Amniotic epithelial cell (primary cell): Measurements from ENCODE around the gene NLGN1.
A peak's percentile ranks its signal among the peaks of the same experiment; 100 is the strongest.

Source experiments
- DNase-seq: peaks from one replicate; pipeline ENCODE4 v3.0.0-alpha.2; 2010; ENCODE audit warnings: low read depth

Gene NLGN1

DNA sequence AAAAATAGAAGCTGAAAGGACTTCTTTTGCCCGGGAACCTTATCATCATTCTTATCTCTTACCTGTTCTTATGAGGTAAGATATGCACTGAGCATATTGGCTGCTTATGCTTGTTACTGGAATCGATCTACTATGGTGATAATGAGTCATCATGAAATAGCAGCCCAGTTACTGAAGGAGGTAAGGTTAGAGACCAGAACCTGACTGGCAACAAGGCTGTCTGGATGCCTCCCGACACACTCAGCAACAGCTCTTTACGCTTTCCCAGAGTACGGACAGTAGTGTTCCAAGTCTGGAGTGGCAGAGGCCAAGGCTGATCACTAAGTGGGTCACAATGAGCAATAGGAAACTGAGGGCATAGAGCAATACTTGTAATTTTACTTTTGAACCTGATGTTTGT lies 314.1 kb downstream of the NLGN1 start:
- no peak for DNase-seq

DNA sequence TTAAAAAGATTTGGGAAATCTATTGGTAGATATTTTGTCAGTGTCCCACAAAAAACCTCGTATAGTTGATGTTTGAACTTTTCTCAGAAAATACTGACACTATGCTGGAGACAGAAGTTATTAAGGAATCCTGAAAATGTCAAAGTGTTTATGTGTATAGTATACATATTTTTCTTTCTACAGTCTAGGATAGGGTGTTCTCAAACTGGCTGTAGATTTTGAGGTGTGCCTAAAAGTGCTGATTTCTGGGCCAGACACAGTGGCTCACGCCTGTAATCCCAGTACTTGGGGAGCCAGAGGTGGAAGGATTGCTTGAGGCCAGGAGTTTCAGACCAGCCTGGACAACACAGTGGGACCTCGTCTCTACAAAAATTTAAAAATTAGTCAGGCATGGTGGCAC lies 322.0 kb downstream of the NLGN1 start:
- DNase-seq = no peak

DNA sequence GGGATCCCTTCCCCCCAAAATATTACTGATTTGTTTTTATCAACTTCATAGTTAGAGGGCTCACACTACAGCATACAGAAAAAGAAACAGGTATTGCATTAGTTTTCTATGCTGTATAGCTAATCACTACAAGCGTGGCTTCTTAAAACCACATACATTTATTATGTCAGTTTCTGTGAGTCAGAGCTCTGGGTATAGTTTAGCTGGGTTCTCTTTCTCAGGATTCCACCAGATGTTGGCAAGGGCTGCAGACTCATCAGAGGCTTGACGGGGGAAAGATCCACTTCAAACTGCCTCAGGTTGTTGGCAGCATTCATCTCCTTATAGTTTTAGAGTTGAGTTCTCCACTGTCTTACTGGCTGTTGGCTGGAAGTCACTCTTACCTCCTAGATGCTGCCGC lies 328.0 kb downstream of the NLGN1 start:
- DNase-seq = peak; percentile 84

DNA sequence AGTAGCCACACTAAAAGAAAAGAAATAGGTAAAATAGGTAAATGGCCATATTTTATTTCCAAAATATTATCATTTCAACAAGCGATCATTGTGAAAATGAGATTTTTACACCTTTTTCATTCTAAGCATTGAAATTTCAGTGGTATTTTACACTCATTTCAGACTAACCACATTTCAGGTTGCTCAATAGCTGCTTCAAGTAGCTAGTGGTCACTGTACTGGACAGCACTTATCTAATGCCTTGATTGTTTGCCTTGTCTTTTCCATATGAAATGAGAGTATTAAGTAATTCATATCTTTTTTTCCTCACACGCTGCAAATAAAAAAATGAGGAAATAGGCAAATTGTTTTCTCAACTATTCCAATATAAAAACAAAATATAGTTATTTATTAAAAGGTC lies 332.8 kb downstream of the NLGN1 start:
- DNase-seq = peak; percentile 77

DNA sequence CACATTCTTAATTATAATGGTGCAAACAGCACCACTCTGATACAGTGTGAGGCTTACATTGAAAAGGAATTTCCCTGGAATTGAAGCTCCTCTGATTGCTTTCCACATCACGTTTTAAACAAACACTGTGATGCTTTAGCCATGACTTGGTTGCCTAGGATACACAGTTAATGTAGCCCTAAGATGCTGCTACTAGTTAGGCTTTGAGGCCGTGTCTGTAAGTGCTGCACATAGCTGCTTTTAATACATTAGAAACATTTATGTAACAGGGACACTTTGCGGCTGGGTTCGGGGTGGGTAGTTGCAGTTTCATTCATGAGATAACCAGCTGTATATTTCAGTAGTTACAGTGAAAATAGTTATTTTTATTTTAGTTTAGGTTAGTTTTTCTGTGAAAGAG lies 334.7 kb downstream of the NLGN1 start:
- DNase-seq = no peak

DNA sequence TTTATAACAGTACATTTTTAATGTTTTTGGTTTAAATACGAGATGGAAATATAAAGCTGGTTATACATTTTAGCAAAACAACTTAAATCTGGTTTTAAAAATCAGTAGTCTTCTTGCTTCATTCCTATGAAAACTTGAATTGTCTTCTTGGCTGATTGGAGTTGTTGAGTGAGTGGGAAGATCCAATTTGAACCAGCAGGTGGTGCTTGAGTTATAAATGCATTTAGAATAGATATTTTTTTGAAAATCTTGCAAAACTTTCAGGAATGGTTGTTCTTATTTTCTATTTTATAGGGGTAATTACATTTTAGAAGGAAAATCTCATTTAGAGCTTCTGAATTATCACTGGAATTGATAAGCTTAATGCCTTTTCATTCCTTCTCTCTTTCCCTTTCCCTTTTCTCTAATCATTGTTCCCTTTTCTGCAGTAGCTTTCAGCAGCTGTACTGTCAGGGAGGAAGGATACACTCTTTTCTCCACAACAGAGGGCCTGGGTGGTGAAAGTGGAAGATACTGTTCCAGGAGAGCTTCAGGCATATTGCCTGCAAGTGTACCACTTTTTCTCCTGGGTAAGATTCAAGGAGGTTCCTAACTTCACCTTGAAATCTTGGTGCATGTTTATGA lies 335.6 kb downstream of the NLGN1 start:
- DNase-seq = peak; percentile 44

DNA sequence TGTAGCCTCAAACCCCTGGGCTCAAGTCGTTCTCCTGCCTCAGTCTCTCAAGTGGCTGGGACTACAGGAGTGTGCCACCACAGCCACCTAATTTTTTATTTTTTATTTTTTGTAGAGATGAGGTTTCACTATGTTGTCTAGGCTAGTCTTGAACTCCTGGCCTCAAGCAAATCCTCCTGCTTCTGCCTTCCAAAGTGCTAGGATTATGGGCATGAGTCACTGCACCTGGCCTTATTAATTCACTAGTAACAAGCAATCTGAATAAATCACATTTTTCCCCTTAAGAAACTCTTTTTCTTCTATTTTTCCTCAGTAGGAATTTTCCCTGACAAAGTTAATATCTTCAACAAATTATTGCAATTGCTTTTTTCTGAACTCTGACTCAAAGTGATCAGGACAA lies 336.9 kb downstream of the NLGN1 start:
- DNase-seq = no peak

DNA sequence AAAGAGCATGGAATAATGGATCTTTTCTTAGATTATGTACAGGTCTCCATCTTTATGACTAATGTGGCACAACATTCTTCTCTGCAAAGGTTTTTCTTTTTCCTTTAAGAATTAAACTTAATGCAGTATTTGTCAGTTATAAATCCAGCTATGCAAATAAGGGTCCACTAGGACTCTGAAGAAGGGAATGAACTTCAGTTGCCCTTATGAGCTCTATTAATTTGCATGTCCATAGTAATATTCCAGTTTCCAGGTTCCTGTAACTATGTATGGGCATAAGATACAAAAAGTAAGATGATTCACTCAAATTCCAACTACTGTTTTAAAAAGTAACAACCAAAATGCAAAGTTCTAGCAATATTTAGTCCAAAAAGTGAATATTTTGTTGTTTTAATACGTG lies 337.4 kb downstream of the NLGN1 start:
- DNase-seq = no peak

DNA sequence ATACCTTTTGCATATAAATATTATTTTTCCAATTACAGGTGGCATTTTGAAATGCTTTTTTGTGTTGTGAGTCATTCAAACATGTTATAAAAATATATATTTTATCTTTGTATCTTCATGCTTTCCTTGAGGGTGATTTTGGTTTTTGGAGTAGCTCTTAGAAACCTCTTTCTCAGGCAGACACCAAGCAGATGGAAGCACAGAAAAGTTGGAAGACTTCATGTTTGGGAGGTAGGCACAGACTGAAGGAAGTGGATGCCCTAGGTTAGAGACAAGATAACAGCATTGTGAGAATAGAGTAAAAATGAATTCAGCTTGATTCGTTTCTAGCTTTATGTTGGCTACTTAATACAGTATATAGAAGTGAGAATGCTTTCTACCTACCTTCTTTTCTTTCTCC lies 338.3 kb downstream of the NLGN1 start:
- no peak for DNase-seq

DNA sequence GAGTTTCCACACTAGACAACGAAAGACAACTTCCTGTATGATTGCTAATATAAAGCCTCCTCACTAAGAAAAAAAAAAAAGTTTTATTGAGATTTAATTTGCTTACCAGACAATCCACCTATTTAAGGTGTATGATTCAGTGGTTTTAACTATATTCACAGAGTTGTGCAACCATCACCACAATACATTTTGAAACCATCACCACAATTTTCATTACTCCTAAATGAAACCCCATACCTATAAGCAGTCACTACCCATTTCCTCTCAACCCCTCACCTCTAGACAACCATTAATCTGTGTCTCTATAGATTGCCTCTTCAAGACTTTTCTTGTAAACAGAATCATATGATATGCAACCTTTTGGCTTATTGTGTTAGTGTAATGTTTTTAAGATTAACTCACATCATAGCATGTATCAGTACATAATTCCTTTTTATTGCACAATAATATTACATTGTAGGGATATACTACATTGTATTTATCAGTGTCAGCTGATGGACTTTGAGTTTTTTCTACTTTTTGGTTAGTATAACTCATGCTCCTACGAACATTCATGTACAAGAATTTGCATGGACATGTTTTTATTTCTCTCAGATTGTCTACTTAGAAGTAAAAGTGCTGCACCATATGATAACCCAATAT lies 339.7 kb downstream of the NLGN1 start:
- DNase-seq = peak; percentile 9

DNA sequence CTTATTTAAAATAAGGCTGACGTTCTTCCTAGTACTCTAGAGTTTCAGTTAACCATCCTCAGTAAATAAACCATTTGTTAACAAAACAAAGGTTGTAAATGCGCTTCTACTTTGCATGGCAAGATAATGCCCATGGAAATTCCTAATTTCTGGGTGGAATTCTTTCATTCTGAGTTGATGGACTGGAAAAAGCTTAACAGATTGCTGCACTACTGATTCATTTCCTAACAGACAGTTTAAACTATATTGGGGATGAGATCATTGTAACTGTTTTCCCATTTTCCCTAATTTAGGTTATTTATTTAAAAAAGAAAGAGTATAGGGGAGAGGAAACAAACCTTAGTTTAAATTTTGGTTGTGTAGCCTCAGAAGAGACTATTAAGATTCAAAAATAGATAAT lies 342.2 kb downstream of the NLGN1 start:
- DNase-seq = no peak

DNA sequence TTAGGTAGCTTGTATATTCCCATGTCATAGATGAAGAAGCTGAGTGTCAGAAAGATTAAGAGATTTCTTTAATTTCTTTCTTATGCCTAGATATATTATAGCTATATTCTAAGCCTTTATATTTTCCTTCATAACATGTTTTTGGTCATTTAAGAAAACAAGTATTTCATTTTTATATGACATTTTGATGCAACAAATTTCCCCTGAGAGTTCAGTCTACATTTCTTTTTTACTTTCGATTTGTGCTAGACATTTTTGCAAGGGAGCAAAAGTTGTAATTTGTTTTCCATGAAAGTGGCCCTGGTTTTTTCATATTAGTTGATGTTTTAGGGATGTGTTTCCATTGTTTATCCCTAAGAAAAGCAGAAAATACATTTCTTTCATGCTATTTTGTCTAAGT lies 344.9 kb downstream of the NLGN1 start:
- no peak for DNase-seq

DNA sequence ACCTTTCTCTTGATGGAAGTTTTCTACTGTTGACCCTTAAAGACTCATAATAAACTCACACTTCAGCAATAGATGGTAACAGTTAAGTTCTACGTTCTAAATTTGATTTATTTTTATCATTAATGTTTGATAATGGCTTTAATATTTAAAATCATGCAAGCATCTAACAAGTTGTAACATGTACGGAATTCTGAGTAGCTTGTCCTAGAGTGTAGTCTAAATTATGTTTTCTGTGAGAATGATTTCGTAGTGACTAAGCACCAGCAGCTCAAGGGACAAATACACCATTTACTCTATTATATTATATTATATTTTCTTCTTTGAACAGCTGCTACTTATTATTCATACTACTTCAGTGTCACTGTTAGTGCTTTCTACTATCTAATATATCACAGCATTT lies 345.6 kb downstream of the NLGN1 start:
- DNase-seq = no peak

DNA sequence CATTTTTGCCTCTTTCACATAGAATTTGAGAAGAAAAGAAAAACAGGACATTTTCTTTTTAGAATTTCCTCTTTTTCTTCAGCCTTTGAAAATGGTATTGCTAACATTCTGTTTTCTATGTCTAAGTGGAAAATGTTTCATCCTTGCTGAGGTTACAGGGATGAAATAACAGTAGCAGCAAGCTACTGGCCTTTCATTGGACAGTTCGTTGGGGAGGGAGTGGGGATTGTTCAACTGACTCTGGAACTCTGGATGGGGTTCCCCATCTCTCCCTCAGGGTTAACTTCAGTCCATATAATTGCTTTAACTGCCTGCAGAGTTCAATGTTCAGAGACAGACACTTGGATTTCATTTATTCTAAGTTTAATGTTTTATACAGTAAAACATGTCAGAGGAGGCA lies 346.0 kb downstream of the NLGN1 start:
- DNase-seq = no peak

DNA sequence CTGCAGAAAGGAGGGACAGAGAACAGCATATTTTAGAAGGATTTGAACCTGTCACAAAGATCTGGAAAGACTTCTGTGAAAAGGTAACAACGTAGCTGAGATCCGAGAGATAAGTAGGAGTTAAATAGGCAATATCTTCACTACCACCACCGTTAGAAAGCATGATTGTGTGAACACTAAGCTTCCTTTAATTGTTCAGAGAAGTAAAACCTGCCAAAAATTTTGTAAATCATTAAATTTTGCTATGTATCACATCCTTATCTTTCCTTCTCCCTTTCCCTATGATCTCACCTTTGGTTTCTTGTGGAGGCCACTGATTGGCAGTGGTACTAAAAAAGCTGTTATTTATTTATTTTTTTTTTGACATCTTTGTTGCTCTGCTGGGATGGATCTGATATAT lies 346.9 kb downstream of the NLGN1 start:
- DNase-seq = no peak

DNA sequence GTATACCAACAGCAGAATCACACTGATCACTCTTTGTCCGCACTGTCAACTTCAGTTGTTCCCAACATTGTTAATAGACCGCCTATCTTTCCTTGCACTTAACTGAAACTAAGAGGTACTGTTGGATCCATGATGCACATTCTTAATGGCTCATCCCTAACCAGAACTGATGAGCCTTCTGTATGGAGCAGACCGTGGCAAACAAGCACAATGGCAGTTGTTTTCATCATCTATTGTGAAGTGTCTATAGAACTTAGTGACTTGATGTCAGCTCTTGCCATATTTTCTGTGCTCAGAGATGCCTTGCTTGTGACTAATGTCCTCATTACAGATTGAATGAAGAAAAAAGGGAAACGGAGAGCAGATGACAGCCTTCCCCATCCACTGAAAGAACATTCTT lies 347.4 kb downstream of the NLGN1 start:
- no peak for DNase-seq

DNA sequence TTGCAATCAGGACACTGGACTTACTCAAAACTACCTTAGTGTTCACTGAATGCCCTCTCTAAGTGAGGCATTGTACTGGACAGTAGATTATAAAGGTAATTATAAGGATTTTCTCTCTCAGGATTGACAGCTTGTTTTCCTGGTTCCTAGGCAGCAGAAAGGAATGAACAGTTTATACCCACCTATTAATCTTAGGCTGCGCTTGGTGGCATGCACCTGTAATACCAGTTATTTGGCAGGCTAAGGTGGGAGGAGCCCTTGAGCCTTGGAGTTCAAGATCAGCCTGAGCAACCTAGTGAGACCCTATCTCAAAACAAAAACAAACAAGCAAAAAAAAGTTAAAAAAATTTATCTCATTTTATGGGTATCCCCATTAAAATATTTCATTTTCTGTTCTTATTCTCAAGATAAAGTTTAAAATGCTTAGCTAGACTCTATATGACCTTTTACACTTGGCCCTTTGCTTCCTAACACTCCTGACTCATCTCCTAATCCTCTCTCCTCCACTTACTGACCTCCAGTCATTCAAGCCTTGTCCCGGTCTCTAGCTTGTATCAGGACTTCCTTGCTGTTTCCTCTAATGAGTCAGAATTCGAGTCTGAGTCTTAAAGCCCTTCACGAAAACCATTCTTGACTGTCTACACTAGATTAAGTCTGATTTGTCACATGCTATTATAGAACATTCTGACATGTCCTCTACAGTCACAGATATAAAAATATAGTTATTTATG lies 348.6 kb downstream of the NLGN1 start:
- DNase-seq = peak; percentile 59

DNA sequence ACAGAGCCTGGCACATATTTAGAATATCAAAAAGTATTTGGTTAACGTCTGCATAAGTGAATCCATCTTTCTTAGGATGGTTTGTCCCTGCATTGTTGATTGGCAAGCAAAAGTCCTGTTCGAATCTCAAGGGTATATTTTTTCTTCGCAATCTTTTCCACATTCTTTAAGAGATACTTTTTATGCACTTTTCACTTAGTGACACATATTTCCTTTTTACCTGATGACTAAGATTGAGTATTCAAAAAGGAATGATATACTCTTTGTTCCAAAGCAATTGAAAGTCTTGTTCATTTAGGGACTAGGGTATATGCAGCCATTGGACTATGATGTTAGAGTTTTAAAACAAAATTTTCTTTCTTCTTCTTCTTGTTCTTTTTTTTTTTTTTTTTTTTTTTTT lies 349.9 kb downstream of the NLGN1 start:
- no peak for DNase-seq

DNA sequence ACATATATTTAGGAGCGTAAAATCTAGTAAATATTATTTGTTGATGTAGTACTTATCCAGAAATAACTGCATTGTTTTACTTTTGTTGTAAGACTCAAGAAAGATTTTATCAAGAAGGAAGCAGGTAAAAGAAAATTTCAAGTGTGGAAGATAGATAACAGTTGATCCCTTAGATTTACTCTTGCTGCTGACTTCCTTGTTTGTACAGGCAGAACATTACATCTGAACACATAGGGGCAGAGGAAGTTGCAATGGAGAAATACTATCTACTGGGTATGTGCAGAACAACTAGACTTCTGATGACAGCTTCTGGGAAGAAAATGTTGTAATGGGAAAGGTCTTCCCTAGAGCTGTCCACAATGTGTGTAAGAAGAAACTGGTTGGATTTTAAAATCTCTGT lies 350.6 kb downstream of the NLGN1 start:
- no peak for DNase-seq

DNA sequence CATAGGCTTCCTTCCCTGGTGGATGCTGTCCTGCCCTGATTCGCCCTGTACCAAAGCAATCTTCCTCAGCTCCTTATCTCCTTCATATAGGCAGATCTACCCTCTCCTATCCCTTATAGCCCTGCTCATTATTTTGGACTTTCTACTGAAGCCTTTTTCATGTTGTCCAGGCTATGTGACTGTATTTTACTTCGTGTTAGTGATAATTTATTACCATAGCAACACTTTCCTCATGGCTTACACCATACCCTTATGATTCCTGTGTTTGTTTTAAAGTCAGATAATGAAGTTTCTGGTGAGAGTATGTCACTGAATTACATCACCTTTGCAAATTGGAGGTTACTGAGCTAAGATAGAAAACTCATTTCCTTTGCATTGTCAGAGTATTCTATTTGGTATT lies 352.6 kb downstream of the NLGN1 start:
- DNase-seq = peak; percentile 32

DNA sequence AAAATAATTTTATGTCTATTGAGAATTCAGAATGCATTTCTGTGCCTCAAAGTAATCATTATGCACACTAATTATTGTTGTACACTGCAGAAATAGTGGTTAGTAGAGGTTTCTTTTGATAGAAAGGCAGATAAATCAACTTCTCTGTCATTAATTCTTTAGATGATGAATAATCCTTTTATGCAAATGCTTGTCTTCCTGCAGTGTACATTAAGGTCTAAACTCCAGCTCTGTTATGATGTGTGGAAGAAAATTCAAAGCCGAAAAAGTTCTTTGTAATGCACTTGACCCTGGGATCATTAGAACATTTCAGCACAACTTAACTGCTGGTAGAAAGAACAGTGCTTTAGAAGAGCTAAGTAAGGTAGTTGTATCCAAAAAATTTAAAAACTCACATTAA lies 353.0 kb downstream of the NLGN1 start:
- no peak for DNase-seq

DNA sequence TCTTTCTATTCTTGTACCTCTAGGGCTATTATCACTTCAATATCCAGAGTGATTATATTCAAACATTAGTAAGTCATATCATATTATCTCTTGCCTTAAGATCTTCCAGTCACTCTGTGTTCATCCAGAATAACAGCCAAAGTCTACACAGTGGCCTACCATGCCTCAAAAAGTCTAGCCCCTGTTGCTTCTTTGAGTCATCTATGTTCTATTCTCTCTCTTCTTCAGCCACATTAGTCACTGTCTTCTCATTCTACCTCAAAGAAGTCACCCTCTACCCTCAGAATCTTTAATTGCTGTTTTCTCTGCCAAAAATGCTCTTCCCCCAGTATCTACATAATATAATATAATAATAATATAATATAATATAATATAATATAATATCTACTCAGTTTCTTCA lies 356.0 kb downstream of the NLGN1 start:
- DNase-seq = no peak

DNA sequence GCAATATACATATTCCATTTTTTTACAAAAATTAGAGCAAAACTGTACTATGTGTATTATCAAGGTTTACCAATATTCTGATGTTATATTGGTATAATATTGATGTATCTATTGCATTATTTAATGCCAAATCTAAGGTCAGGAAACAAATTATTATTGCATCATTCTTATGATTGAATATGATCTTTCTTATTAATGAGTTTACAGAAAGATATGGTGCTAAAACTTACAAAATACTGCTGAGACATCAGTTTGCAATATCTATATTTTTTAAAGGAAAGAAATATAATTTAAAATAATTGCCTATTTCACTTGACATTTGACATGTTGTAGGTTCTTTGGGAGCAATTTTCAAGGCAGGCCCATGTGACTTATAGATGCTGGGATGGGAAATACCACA lies 357.6 kb downstream of the NLGN1 start:
- DNase-seq = no peak

DNA sequence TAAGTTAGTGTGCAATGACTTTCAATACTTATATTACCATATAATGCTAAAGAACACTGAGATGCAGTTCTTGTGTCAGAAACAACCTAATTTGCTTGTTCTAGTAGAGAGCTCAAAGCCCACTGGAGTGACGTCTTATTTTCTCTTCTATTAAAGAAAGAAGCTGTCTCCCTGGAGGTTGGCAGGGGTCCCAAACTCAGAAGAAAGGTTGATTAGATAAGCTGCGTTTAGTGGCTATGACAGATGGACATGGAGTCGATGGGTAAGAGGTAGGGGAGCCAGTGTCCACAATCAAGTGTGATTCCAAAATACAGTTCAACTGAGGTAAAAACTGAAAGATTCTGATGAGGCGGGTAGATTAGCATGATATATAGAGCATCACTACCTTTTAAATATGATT lies 363.6 kb downstream of the NLGN1 start:
- no peak for DNase-seq
